PC-9 (cell line): ENCODE results near the gene INKA2. TPM values are rescaled to one million over a fixed set of nuclear protein-coding genes. Genes with fewer than 3 reads are reported as not detected.

Experiments used
- BruUV-seq: library from RNA; stranded (reverse); fragments of 400-500 nt; replicated peaks from 2 replicates; lab custom pipeline; 2021; lab: Mats Ljungman, UMichigan
- CTCF ChIA-PET: fragments of 300-600 bp; sonication (Branson Sonifier 250); formaldehyde crosslinking; loops from one replicate; lab custom pipeline; 2022; ENCODE audit warnings: antibody characterized with exemption; lab: Charles Lee
- POLR2A ChIA-PET: fragments of 300-600 bp; sonication (Branson Sonifier 250); formaldehyde crosslinking; loops from one replicate; lab custom pipeline; 2022; ENCODE audit warnings: antibody characterized with exemption; ENCODE audit not compliant: unreplicated experiment; lab: Charles Lee
- DNase-seq, 2 experiments: peaks; one replicate each; pipeline versions ENCODE4 v3.0.0 to v3.0.0-alpha.2; 2015 to 2022; ENCODE audit warnings: mixed read lengths in 1 of 2
- H2AFZ ChIP-seq: fragments of 200-600 bp; sonication (generic); 2 replicates; pipeline ENCODE4 v1.8.1; 2017; ENCODE audit warnings: antibody characterized with exemption
- H3F3A ChIP-seq: fragments of 200-600 bp; sonication (generic); 2 replicates; pipeline ENCODE4 v1.8.1; 2017; ENCODE audit warnings: antibody characterized with exemption, mild to moderate bottlenecking, low read depth; ENCODE audit not compliant: insufficient read depth
- H3K27ac ChIP-seq: fragments of 200-600 bp; sonication (generic); 2 replicates; pipeline ENCODE4 v1.6.1; 2016; ENCODE audit warnings: mixed run types
- H3K27me3 ChIP-seq: fragments of 200-600 bp; sonication (generic); 2 replicates; pipeline ENCODE4 v1.6.1; 2016; ENCODE audit warnings: low read depth, mixed run types; ENCODE audit not compliant: insufficient read depth
- H3K36me3 ChIP-seq: fragments of 200-600 bp; sonication (generic); 2 replicates; pipeline ENCODE4 v1.6.1; 2016; ENCODE audit warnings: low read depth, mixed run types
- H3K4me1 ChIP-seq: fragments of 200-600 bp; sonication (generic); replicated peaks from 2 replicates; pipeline ENCODE4 v1.6.1; 2016; ENCODE audit warnings: mixed run types; ENCODE audit not compliant: insufficient read depth
- H3K4me2 ChIP-seq: fragments of 200-600 bp; sonication (generic); 2 replicates; pipeline ENCODE4 v1.6.1; 2017; ENCODE audit warnings: mixed run types
- H3K4me3 ChIP-seq: fragments of 200-600 bp; sonication (generic); 2 replicates; pipeline ENCODE4 v1.6.1; 2016; ENCODE audit warnings: mixed run types
- H3K79me2 ChIP-seq: fragments of 200-600 bp; sonication (generic); 2 replicates; pipeline ENCODE4 v1.6.1; 2017; ENCODE audit warnings: low read depth, mixed run types
- H3K9me2 ChIP-seq: fragments of 200-600 bp; sonication (generic); 2 replicates; pipeline ENCODE4 v1.8.1; 2017; ENCODE audit warnings: mild to moderate bottlenecking; ENCODE audit not compliant: insufficient read depth
- H3K9me3 ChIP-seq: fragments of 200-600 bp; sonication (generic); 2 replicates; pipeline ENCODE4 v1.8.1; 2016; ENCODE audit warnings: low read depth; ENCODE audit not compliant: insufficient read depth
- H4K20me1 ChIP-seq: fragments of 200-600 bp; sonication (generic); 2 replicates; pipeline ENCODE4 v1.8.1; 2017; ENCODE audit not compliant: insufficient read depth
- CTCF ChIP-seq: fragments of 200-600 bp; sonication (generic); conservative IDR thresholded peaks from 2 replicates; pipeline ENCODE4 v1.6.1; 2017; ENCODE audit warnings: mixed run types, antibody characterized with exemption, mild to moderate bottlenecking, moderate library complexity
- EZH2 ChIP-seq: fragments of 200-600 bp; sonication (generic); IDR thresholded peaks from 2 replicates; pipeline ENCODE4 v1.8.0; 2017; ENCODE audit warnings: antibody characterized with exemption, low read depth
- intact Hi-C: fragments of 100-400 bp; cut with micrococcal nuclease; formaldehyde crosslinking; loops from one replicate; pipeline ENCODE4 v1.10.0; 2022; ENCODE audit not compliant: unreplicated experiment
- total RNA-seq: library from RNA; stranded (reverse); gene quantifications from 2 replicates; pipeline ENCODE4 v1.2.3, GENCODE V29; 2021

Gene INKA2
- total RNA-seq, 1 experiment from 2014 or later: 1.4 TPM

- DNase-seq: peak in 1 of 2 experiments; percentile 50
- POLR2A ChIA-PET: no interaction called here
Measured at GRCh38 chr1:111739925-111740765, 950 bp upstream of the INKA2 start.

GRCh38 chr1:111738436-111739193 lies 580 bp downstream of the INKA2 start:
- Histone ChIP-seq H3K4me1 (peaks cover 13% of the 10 kb centered on the region), H3K9me2 (no peaks in the 10 kb centered on the region), H3K36me3 (no peaks in the 10 kb centered on the region), H3K27me3 (peaks cover 23% of the 10 kb centered on the region; the same call in 1 of the 2 replicates), H3K79me2 (no peaks in the 10 kb centered on the region), H3K4me2 (peak overlapping the region; percentile 99), H2AFZ (peak overlapping the region; percentile 92), H3K9me3 (no peaks in the 10 kb centered on the region), H3F3A (no peaks in the 10 kb centered on the region; the same call in 1 of the 2 replicates), H3K27ac (no peak overlapping the region), H3K4me3 (peak overlapping the region; percentile 54), H4K20me1 (0 out of 2 replicates have a peak, but pooled peaks cover 3% of the 10 kb centered on the region)
- ChIA-PET CTCF (no interaction called here), POLR2A (interaction anchor here (0.6 to 0.8 kb wide), 2 partner anchors 111 to 238 kb away, joined by 4 read pairs; no protein-coding TSS in a partner anchor)
- TF ChIP-seq CTCF: no peak
- TF ChIP-seq EZH2: no peak
- no TSS peak for BruUV-seq
- DNase-seq: peak; percentile 66
- intact Hi-C loops: loop anchor here (1.0 kb wide), 1 partner anchor 17 kb away; the partner anchor contains the start of gene DDX20

More at GRCh38 chr1:111739925-111740765, 950 bp upstream of the INKA2 start:
- CTCF ChIA-PET: no interaction called here
- Histone ChIP-seq H3K4me2 (peak overlapping the region; percentile 99), H3K36me3 (no peaks in the 10 kb centered on the region), H3K4me1 (peaks cover 13% of the 10 kb centered on the region), H3K9me2 (no peaks in the 10 kb centered on the region), H3K27me3 (peaks cover 29% of the 10 kb centered on the region; the same call in 1 of the 2 replicates), H3K9me3 (no peaks in the 10 kb centered on the region), H3K4me3 (peak overlapping the region; percentile 54), H4K20me1 (0 out of 2 replicates have a peak, but pooled peaks cover 3% of the 10 kb centered on the region), H3F3A (no peaks in the 10 kb centered on the region; the same call in 1 of the 2 replicates), H3K27ac (no peak overlapping the region), H2AFZ (peak overlapping the region; percentile 92), H3K79me2 (no peaks in the 10 kb centered on the region)
- no TSS peak for BruUV-seq
- TF ChIP-seq EZH2 (peak; percentile 93), CTCF (no peak)
- intact Hi-C loops: loop anchor here (1.0 kb wide), 1 partner anchor 15 kb away; the partner anchor contains the start of gene DDX20

- Histone ChIP-seq H3K9me2 (no peaks in the 10 kb centered on the region), H3K4me1 (peaks cover 13% of the 10 kb centered on the region), H3K4me3 (peak overlapping the region; percentile 54), H3K36me3 (no peaks in the 10 kb centered on the region), H3K9me3 (no peaks in the 10 kb centered on the region), H4K20me1 (0 out of 2 replicates have a peak, but pooled peaks cover 3% of the 10 kb centered on the region), H3K27me3 (peaks cover 17% of the 10 kb centered on the region; the same call in 1 of the 2 replicates), H3K4me2 (peak overlapping the region; percentile 99), H3K79me2 (no peaks in the 10 kb centered on the region), H3F3A (no peaks in the 10 kb centered on the region; the same call in 1 of the 2 replicates), H2AFZ (peak overlapping the region; percentile 92), H3K27ac (no peak overlapping the region)
- CTCF ChIA-PET: no interaction called here
- intact Hi-C loops: no loop called here
- POLR2A ChIA-PET: no interaction called here
- DNase-seq: no peak
- BruUV-seq: no TSS peak
- TF ChIP-seq CTCF: no peak
- TF ChIP-seq EZH2: no peak
Measured at GRCh38 chr1:111738133-111738435, 1.1 kb downstream of the INKA2 start.
